ENCODE measurements around the gene PRND.

The PRND gene

GRCh38 chr20:4709261-4710105 is 12.2 kb upstream of the PRND start:
- ChIA-PET POLR2A (no interaction called here), CTCF (interaction anchor here (0.8 kb wide), 1 partner anchor 101 kb away, joined by 3 read pairs; no protein-coding TSS in a partner anchor)
- H3K4me3 ChIP-seq (ENCODE audit: low read depth, low read length) = no peak overlapping the region
- no peak for TF ChIP-seq CTCF (IDR thresholded peaks at IDR 0.05; ENCODE audit: insufficient read depth, low read length, missing control alignments)
- no peak for DNase-seq (ENCODE audit: low read depth, low spot score)

GRCh38 chr20:4710106-4710475 is 11.6 kb upstream of the PRND start:
- TF ChIP-seq CTCF (IDR thresholded peaks at IDR 0.05; ENCODE audit: insufficient read depth, low read length, missing control alignments) = no peak
- DNase-seq (ENCODE audit: low read depth, low spot score) = no peak
- POLR2A ChIA-PET = no interaction called here
- CTCF ChIA-PET = interaction anchor here (1.1 kb wide), 1 partner anchor 10 kb away, joined by 5 read pairs; no protein-coding TSS in a partner anchor
- no peak overlapping the region for H3K4me3 ChIP-seq (ENCODE audit: low read depth, low read length)

DNA sequence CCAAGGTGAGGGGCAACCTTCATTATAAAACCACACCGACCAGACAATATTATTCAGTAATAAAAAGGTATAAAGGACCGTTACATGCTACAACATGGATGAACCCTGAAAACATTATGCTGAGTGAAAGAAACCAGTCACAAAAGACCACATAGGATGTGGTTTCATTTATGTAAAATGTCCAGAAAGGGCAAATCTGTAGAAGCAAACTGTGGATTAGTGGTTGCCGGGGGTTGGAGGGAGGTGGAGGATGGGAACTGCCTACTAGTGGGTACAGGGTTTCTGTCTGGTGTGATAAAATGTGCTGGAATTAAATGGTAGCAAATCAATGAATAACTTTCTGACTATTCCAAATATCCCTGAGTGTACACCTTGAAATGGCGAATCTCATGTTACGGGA is 10.2 kb upstream of the PRND start:
- H3K4me3 ChIP-seq (ENCODE audit: low read depth, low read length) = no peak overlapping the region
- TF ChIP-seq CTCF (IDR thresholded peaks at IDR 0.05; ENCODE audit: insufficient read depth, low read length, missing control alignments) = no peak
- POLR2A ChIA-PET = no interaction called here
- no peak for DNase-seq (ENCODE audit: low read depth, low spot score)
- CTCF ChIA-PET = no interaction called here

DNA sequence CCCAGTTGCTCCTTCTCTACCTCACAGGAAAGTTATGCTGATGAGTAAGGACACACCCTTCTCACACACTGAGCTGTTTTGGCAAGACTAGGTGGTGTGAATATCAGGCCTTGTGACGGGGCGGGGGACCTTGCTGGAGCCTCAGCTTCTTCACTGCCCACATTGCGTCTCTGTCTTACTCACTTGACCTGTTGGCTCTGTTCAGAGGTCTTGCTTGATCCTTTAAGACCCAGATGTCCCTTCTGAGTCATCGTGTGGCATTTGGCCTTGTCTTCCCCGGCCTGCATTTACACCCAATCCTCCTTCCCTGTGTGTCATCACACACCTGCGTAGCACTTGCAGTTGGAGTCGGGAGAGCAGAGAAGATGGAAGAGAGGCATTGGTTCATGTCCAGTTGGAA is 8.3 kb upstream of the PRND start:
- ChIA-PET CTCF (no interaction called here), POLR2A (no interaction called here)
- no peak for TF ChIP-seq CTCF (IDR thresholded peaks at IDR 0.05; ENCODE audit: insufficient read depth, low read length, missing control alignments)
- no peak overlapping the region for H3K4me3 ChIP-seq (ENCODE audit: low read depth, low read length)
- DNase-seq (ENCODE audit: low read depth, low spot score) = no peak

DNA sequence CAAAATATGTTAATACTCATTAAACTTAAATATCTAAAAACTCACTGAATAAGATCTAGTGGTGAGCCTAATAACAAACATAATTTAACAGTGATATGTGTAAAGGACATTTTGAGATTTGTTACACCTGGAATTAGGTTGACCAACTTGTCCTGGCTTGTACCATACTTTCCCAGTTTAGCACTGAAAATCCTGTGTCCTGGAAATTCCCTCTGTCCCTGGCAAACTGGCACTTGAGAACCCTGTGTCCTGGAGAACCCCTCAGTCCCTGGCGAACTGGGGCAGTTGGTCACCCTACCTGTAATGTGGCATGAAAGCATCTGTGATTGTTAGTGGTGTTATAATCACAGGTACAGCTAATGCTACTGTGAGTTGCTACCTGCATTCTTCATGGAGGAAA is 6.9 kb upstream of the PRND start:
- POLR2A ChIA-PET = no interaction called here
- CTCF ChIA-PET = interaction anchor here (20.4 kb wide), 1 partner anchor 107 kb away, joined by 459 read pairs; no protein-coding TSS in a partner anchor
- no peak for DNase-seq (ENCODE audit: low read depth, low spot score)

More for the DNA sequence above, 6.9 kb upstream of the PRND start:
- H3K4me3 ChIP-seq (ENCODE audit: low read depth, low read length) = no peak overlapping the region
- no peak for TF ChIP-seq CTCF (IDR thresholded peaks at IDR 0.05; ENCODE audit: insufficient read depth, low read length, missing control alignments)
